Measurements from ENCODE around the gene SAMD11. TPM values are rescaled to one million over a fixed set of nuclear protein-coding genes. Genes with fewer than 3 reads are reported as not detected.

SAMD11 gene
- total and polyA plus RNA-seq, 10 of the 15 experiments (the other 5 are each of a cell fraction or from before 2014, with no cell fraction given) = 0.04 to 0.31 (median 0.19) TPM; not detected in 6

- CTCF ChIA-PET = interaction anchor here (1.1 to 1.5 kb wide), 2 partner anchors 25 to 104 kb away, joined by 4 to 5 read pairs; no protein-coding TSS in a partner anchor
- TF ChIP-seq SPI1 (IDR thresholded peaks at IDR 0.05; ENCODE audit: borderline replicate concordance, insufficient read depth, low read depth, low read length) (no peak), CEBPZ (IDR thresholded peaks at IDR 0.05; ENCODE audit: low read depth, low read length) (no peak), HCFC1 (IDR thresholded peaks at IDR 0.05; ENCODE audit: low read length) (no peak), E2F8 (IDR thresholded peaks at IDR 0.05; ENCODE audit: low read depth, partially characterized antibody) (no peak), BCL11A (IDR thresholded peaks at IDR 0.05; ENCODE audit: low read depth, low read length) (no peak), HDGF (IDR thresholded peaks at IDR 0.05) (0 out of 2 replicates have a peak, but pooled peaks have one; percentile 32)
- no peaks in the 10 kb centered on the region for H3K27me3 ChIP-seq (replicated peaks in 1 of 2; ENCODE audit: control insufficient read depth in 2 of 2, insufficient read depth in 2 of 2, low read length in 1 of 2)
- ATAC-seq = peak; percentile 2; the same call in 2 of the 3 replicates
- SMC1A ChIA-PET (ENCODE audit: uncharacterized antibody, unreplicated experiment) = no interaction called here
- H3K79me2 ChIP-seq (ENCODE audit: control insufficient read depth, insufficient read depth, low read length) = peaks cover 20% of the 10 kb centered on the region
- no peaks in the 10 kb centered on the region for H4K20me1 ChIP-seq (ENCODE audit: control insufficient read depth, insufficient read depth)
- POLR2A ChIA-PET = no interaction called here
- 48% methylated on average over 34 of the region's 57 CpGs for WGBS (ENCODE audit: insufficient coverage, insufficient replicate concordance, low lambda C conversion rate, missing lambda C conversion rate)
- H2AFZ ChIP-seq (ENCODE audit: control insufficient read depth, low read depth, low read length) = peak overlapping the region; percentile 54
- H3K27ac ChIP-seq (ENCODE audit: control insufficient read depth, insufficient read depth) = no peak overlapping the region
- H3K4me2 ChIP-seq (ENCODE audit: control insufficient read depth, insufficient read depth) = 0 out of 2 replicates have a peak overlapping the region, but pooled peaks have one; percentile 5
- H3K9me3 ChIP-seq (replicated peaks; ENCODE audit: control insufficient read depth, insufficient read depth, low read length) = no peaks in the 10 kb centered on the region
- RAD21 ChIA-PET (ENCODE audit: unreplicated experiment) = interaction anchor here (1.8 kb wide), 1 partner anchor 55 kb away, joined by 5 read pairs; no protein-coding TSS in a partner anchor
- peaks cover 17% of the 10 kb centered on the region for H3K4me1 ChIP-seq (ENCODE audit: control insufficient read depth, insufficient read depth, low read length)
- peak overlapping the region; percentile 41; the same call in 1 of the 2 replicates for H3K9ac ChIP-seq (ENCODE audit: control insufficient read depth, insufficient read depth, low read length)
- intact Hi-C loops (cut with micrococcal nuclease; ENCODE audit: unreplicated experiment) = no loop called here
- H3K36me3 ChIP-seq (ENCODE audit: control insufficient read depth in 2 of 2, insufficient read depth in 2 of 2, low read length in 1 of 2) = peaks cover 2 to 11% of the 10 kb centered on the region in 2 experiments; a peak in 3 of 4 replicates
- H3K4me3 ChIP-seq = peak overlapping the region; percentile 68; the same call in 1 of the 2 replicates
- no TSS peak for BruUV-seq (replicated peaks)
- no peak for DNase-seq (ENCODE audit: low read depth, low spot score)
- in situ Hi-C loops (cut with MboI) = no loop called here
- no peak for FAIRE-seq
Measured at GRCh38 chr1:959731-960362, 36.1 kb downstream of the SAMD11 start.
